Effector memory CD4-positive, alpha-beta T cell (primary cell): Measurements from ENCODE around the gene UPB1.

Source experiments
- DNase-seq, 3 donors: peaks; one replicate each; pipeline ENCODE4 v3.0.0-alpha.2; 2020
- H3K27ac ChIP-seq: 2 replicates; pipeline ENCODE4 v1.7.0; 2013; ENCODE audit warnings: mild to moderate bottlenecking, low read length, moderate library complexity; ENCODE audit not compliant: insufficient read depth, poor library complexity, severe bottlenecking
- H3K27me3 ChIP-seq: replicated peaks from 2 replicates; pipeline ENCODE4 v1.7.0; 2013; ENCODE audit warnings: mild to moderate bottlenecking, low read length; ENCODE audit not compliant: insufficient read depth, control insufficient read depth, poor library complexity, severe bottlenecking
- H3K36me3 ChIP-seq: 2 replicates; pipeline ENCODE4 v1.7.0; 2013; ENCODE audit warnings: mild to moderate bottlenecking, low read length, moderate library complexity; ENCODE audit not compliant: control insufficient read depth, insufficient read depth
- H3K4me1 ChIP-seq: 2 replicates; pipeline ENCODE4 v1.7.0; 2013; ENCODE audit warnings: low read length, mild to moderate bottlenecking; ENCODE audit not compliant: control insufficient read depth, insufficient read depth, poor library complexity, severe bottlenecking
- H3K4me3 ChIP-seq: 2 replicates; pipeline ENCODE4 v1.7.0; 2013; ENCODE audit warnings: low read length, low read depth, mild to moderate bottlenecking; ENCODE audit not compliant: insufficient read depth, poor library complexity, severe bottlenecking
- H3K9me3 ChIP-seq: 2 replicates; pipeline ENCODE4 v1.7.0; 2013; ENCODE audit warnings: mild to moderate bottlenecking, low read length, moderate library complexity; ENCODE audit not compliant: control insufficient read depth

UPB1 gene

DNA sequence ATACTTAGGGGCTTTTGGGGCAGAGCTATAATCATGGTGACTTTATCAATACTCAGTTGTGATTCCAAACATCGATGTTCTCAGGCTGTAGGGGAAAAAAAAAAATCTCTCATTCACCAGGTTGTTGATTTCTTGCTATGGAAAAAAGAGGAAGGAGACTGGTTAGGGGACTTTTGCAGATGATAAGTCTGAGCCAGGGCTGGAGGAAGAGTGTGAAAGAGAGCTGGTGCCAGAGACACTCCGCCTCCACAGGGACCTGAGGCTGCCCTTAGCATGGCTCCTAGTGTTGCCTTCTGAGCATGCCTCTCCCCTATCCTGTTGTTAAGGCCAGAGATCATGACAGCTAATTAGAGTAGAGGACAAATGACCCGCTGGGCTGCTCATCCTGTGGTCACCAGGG lies 16.9 kb downstream of the UPB1 start:
- Histone ChIP-seq H3K9me3 (no peaks in the 10 kb centered on the region), H3K27me3 (no peaks in the 10 kb centered on the region), H3K27ac (no peak overlapping the region), H3K4me3 (no peak overlapping the region), H3K36me3 (no peaks in the 10 kb centered on the region), H3K4me1 (no peaks in the 10 kb centered on the region)
- no peak for DNase-seq

DNA sequence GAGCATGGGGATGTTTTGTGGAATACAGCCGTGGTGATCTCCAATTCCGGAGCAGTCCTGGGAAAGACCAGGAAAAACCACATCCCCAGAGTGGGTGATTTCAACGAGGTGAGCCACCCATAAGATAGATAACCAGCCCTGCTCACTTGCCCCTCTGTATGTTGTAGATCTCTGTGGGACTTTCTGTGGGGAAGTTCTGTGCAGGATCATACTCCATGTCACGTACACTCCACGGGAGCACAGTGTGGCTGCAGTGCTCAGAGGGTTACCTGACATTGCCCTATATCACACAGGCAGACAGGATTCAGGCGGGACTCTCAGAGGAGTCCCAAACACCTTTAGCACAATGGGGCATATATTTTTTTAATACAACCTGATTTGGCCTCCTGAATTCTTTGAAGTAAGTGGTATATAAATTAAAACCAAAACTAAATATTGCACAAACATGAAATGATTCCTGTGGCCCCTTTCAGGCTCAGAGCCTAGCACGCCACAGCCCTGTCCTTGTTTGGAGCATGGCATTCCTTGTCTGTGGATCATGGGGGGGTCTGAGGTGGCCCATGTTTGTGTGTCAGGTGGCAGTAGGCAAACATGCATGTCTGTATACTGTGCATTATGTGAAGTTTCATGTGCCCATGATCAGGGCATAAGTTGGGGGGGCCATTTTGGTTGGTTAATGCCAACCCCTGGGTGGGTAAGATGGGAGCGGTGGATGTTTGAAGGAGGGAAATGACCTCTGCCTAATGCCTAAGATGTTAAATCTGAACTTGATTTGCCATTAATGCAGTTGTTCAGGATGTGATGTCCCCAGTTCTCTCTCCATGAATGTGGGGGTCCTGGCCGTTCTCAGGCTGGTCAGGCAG lies 18.5 kb downstream of the UPB1 start:
- Histone ChIP-seq H3K27ac (no peak overlapping the region), H3K27me3 (no peaks in the 10 kb centered on the region), H3K4me3 (no peak overlapping the region), H3K36me3 (no peaks in the 10 kb centered on the region), H3K4me1 (no peaks in the 10 kb centered on the region), H3K9me3 (no peaks in the 10 kb centered on the region)
- DNase-seq = no peak

DNA sequence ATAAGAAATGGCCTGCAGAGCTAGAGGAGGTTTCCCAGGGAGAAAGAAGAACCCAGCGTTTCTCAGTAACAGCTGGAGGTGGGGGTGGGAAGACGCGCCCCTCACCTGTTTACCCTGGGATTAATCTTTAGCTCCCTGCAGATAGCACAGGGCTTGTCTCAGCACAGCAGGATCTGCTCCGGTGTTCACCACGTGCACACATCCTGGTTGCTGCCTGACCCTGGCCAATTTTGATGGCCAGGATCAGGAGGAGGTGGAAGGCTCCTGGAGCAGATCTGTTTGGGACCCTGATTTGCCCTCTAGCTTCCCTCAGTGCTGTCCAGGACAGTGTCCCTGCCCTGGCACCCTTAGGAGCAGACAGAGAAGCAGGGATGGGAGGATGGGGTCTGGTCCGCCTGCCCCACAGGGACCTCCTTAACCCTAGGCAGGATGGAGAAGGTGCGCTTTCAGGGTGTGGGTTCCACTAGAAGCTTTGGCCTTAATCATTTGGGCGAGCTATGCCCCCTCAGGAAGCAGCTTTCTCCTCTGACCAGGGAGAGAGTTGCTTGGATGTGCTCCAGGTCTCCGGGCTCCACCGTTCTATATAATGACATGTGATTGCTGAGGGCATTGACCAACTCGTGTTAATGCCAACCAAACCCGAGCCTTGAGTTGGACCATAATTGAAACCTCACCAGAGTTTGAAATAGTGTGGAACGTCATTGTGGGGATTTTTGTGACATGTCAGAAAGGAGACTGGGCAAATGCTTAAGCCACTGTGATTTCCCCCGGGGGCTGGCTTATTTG lies 19.3 kb downstream of the UPB1 start:
- Histone ChIP-seq H3K27ac (no peak overlapping the region), H3K27me3 (no peaks in the 10 kb centered on the region), H3K9me3 (no peaks in the 10 kb centered on the region), H3K4me1 (no peaks in the 10 kb centered on the region), H3K4me3 (no peak overlapping the region), H3K36me3 (no peaks in the 10 kb centered on the region)
- DNase-seq = no peak

DNA sequence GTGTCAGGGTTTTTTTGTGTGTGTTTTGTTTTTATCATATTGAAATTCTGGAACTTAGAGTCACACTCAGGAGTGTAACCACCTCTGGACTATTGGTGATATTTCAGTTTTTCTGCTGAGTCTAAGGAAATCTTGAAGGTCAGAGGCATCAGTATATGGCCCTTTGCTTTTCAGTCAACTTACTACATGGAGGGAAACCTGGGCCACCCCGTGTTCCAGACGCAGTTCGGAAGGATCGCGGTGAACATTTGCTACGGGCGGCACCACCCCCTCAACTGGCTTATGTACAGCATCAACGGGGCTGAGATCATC lies 19.9 kb downstream of the UPB1 start:
- Histone ChIP-seq H3K4me3 (no peak overlapping the region), H3K9me3 (no peaks in the 10 kb centered on the region), H3K4me1 (no peaks in the 10 kb centered on the region), H3K36me3 (no peaks in the 10 kb centered on the region), H3K27me3 (no peaks in the 10 kb centered on the region), H3K27ac (no peak overlapping the region)
- DNase-seq = no peak

DNA sequence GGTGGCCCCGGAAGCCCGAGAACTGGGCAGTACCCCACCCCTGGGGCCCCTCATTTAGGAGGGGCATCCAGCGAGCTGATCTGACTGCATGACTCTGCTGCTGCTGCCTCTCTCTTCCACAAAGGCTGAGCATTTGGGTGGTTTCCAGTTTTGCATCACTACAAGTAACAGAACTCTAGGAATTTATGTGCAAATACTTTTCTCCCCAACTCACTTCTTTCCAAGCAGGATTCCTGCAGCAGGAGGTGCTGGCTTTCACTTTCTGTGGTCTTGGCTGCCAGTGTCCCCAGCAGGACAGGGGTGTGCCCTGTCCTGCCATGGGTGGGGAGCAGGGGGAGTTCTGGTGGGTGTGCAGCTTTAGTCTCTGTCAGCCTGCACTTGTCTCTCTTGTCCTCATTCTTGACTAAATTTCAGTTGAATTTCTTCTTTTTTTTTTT lies 21.2 kb downstream of the UPB1 start:
- no peaks in the 10 kb centered on the region for H3K4me1 ChIP-seq
- H3K36me3 ChIP-seq = no peaks in the 10 kb centered on the region
- H3K27me3 ChIP-seq = no peaks in the 10 kb centered on the region
- H3K4me3 ChIP-seq = no peak overlapping the region
- DNase-seq = no peak
- H3K27ac ChIP-seq = no peak overlapping the region
- no peaks in the 10 kb centered on the region for H3K9me3 ChIP-seq

DNA sequence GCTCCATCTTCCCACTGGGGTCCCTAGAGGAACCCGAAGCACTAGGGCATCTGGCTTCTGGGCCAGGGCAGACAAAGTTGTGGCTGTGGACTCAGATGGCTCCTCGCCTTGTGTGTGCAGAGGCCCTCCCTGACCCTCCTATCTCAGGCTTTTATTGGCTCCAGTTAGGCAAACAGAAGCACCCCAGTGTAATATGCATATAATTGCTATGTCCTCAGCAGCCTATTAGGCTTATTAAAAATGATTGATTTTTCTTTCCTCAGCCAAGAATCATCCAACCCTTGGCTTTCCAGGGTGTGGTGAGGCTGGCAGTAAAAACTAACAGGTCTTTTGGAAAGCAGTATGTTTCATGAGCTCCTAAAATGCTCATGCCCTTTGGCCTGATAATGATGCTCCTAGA lies 22.3 kb downstream of the UPB1 start:
- H3K4me1 ChIP-seq = no peaks in the 10 kb centered on the region
- no peaks in the 10 kb centered on the region for H3K9me3 ChIP-seq
- no peak for DNase-seq
- no peaks in the 10 kb centered on the region for H3K27me3 ChIP-seq
- H3K4me3 ChIP-seq = no peak overlapping the region
- H3K36me3 ChIP-seq = no peaks in the 10 kb centered on the region
- no peak overlapping the region for H3K27ac ChIP-seq

DNA sequence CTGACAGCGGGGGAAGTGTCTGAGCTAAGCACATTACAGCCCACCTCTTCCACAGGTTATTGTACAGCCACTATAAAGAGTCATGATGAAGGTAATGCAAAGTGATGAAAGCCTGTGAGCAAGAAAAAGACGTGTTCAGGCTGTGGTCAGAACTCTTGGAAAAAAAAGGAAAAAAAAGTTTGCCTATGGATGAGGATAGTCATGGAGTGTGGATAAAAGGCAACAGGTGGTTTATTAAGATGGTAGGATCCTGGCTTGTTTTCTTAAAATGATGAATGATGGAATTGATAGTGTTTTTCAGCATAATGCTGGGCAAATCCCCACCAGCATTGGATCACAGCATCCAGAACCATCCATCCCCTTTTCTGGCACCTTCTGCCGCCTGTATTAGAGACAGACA lies 23.1 kb downstream of the UPB1 start:
- Histone ChIP-seq H3K27me3 (no peaks in the 10 kb centered on the region), H3K4me3 (no peak overlapping the region), H3K9me3 (no peaks in the 10 kb centered on the region), H3K4me1 (no peaks in the 10 kb centered on the region), H3K27ac (no peak overlapping the region), H3K36me3 (no peaks in the 10 kb centered on the region)
- no peak for DNase-seq

DNA sequence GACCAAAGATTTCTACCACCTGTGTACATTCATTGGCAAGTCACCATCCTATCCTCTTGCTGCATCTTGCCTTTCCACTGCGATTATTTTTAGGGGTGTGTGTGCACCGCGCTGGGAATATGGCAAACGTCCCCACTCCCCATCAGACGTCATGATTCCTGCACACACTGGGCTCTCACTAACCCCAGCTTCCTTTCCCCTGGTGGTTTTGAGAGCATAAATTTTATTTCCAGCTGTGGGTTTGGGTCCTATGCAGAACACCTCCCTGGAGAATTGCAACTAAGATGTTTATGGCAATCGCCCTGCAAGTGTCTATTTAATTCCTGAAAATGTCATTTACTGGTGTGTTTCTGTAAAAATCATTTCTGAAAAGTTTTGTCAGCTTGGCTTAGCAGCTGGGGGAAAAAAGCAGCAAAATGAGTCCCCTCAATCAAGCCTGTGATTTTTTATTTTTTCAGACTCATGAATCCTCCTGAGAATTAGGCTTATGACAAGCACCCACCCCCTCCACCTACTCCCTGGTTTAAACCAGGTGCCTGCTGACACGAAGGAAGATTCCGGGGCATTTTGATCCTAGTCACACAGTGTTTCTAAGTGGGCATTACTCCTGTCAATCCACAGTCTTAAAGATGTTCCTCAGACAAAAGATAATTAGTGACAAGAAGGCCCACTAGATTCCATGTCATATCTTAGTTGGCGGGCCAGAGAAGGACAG lies 23.8 kb downstream of the UPB1 start:
- no peaks in the 10 kb centered on the region for H3K36me3 ChIP-seq
- H3K9me3 ChIP-seq = no peaks in the 10 kb centered on the region
- no peak for DNase-seq
- H3K27me3 ChIP-seq = no peaks in the 10 kb centered on the region
- no peak overlapping the region for H3K4me3 ChIP-seq
- no peak overlapping the region for H3K27ac ChIP-seq
- H3K4me1 ChIP-seq = no peaks in the 10 kb centered on the region

DNA sequence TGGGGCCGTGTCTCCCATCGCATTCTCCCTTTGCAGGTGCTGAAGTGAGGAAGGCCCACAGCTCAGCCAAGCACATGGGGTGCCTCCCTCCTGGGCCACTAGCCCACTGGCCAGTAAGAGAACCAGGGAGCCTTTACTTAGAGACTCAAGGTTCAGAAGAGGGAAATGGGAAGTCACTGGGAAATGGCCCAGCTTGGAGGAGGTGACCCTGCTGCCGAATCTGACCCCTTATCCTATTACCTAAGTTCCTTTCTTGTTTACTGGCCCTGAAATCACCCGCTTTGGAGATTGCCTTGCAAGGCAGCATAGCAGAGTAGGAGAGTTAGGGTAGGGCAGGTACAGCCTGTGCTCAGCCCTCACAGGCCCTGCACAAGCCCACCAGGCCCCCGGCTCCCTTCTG lies 24.4 kb downstream of the UPB1 start:
- no peak overlapping the region for H3K4me3 ChIP-seq
- H3K27ac ChIP-seq = no peak overlapping the region
- no peaks in the 10 kb centered on the region for H3K27me3 ChIP-seq
- H3K9me3 ChIP-seq = no peaks in the 10 kb centered on the region
- no peaks in the 10 kb centered on the region for H3K36me3 ChIP-seq
- no peak for DNase-seq
- no peaks in the 10 kb centered on the region for H3K4me1 ChIP-seq

DNA sequence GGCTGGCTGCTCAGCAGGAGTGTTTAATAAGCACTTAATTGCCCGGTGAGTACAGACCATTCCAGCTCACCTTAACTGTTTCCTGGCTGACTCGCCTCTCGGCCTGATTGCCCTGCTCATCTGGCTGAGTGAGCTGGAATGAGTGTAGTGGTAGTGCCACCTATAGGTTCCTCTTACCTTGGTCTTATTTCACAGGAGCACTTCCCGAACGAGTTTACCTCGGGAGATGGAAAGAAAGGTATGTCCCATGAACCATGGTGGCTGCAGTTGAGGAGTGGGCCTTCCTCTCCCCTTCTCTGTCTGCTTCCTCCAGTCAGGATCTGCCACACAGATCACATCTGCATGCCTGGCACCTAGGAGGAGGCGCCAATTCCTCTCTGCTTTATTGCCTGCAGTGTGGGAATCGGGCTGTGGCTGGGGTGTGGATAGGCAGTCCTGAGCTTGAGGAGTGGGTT lies 26.7 kb downstream of the UPB1 start:
- H3K36me3 ChIP-seq = no peaks in the 10 kb centered on the region
- no peaks in the 10 kb centered on the region for H3K4me1 ChIP-seq
- H3K9me3 ChIP-seq = no peaks in the 10 kb centered on the region
- DNase-seq = peak in 1 of 3 donors; percentile 6
- no peak overlapping the region for H3K4me3 ChIP-seq
- H3K27ac ChIP-seq = no peak overlapping the region
- no peaks in the 10 kb centered on the region for H3K27me3 ChIP-seq
